Measurements from ENCODE around the gene ASPSCR1. TPM values are rescaled to one million over a fixed set of nuclear protein-coding genes. Genes with fewer than 3 reads are reported as not detected.

Gene ASPSCR1
- total and polyA plus RNA-seq, 2 of the 13 experiments (the other 11 are each of a cell fraction or from before 2014, with no cell fraction given) = 274 to 314 TPM

DNA sequence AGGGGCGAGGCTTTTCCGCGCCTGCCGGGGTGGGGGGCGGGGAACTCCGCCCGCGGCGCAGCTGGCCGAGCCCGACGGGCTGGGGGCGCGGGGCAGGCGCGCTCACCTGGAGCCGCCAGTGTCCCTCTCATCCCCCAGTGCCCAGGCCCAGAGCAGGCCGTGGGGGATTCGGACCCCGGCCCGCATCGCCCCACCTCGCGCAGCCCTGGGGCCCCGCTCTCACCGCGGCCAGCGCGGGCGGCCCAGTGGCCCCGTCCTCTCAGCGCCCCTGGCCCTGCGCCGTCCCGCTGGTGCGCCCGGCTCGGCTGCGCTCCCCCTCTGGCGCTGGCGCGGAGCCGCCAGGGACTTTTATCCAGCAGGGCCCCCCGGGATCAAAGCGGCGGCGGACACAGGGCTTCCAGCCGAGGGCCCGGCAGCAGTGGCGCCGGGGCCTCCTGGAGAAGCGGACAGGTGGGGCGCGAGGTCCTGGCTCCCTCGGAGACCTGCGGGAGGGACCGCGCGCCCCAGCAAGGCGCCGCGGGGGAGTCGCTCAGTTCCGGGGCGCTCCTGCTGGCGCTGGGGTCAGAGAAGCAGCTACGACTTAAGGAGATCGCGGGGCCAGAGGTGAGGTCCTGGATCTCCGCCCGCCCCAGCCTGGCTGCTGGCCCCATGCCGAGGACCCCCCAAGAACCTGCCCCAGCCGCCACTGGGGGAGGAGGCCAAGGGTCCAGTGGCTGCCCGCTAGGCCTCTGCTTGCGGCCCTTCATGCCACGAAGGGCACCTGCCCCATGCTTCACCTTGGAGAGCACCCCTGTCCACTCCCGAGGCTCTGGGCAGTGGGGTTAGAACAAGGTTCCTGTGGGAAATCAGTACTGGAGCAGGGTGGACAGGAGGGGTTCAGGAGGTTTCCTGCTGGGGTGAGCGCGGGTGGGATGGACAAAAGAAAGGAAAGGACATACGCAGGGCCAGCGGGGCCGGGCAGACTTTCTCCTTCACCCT lies 15.6 kb upstream of the ASPSCR1 start (continued):
- TF ChIP-seq PRDM10 (CRISPR knock-in tag; IDR thresholded peaks at IDR 0.05; ENCODE audit: low read depth) (no peak), ZNF598 (CRISPR knock-in tag; IDR thresholded peaks at IDR 0.05; ENCODE audit: borderline replicate concordance) (0 out of 2 replicates have a peak, but pooled peaks have one; percentile 38), PHF8 (CRISPR knock-in tag; IDR thresholded peaks at IDR 0.05) (peak; percentile 54), ZNF709 (CRISPR knock-in tag; IDR thresholded peaks at IDR 0.05) (no peak), KLF12 (CRISPR knock-in tag; IDR thresholded peaks at IDR 0.05; ENCODE audit: borderline replicate concordance) (peak; percentile 70; the same call in 1 of the 2 replicates), AHR (CRISPR knock-in tag; IDR thresholded peaks at IDR 0.05) (no peak), HOXD1 (CRISPR knock-in tag; IDR thresholded peaks at IDR 0.05) (no peak), POLR2AphosphoS5 (IDR thresholded peaks at IDR 0.05; ENCODE audit: low read depth, low read length) (peak; percentile 18), ZNF766 (CRISPR knock-in tag; IDR thresholded peaks at IDR 0.05; ENCODE audit: borderline replicate concordance) (0 out of 2 replicates have a peak, but pooled peaks have one; percentile 18), ZNF770 (CRISPR knock-in tag; IDR thresholded peaks at IDR 0.05) (no peak), ZNF746 (CRISPR knock-in tag; IDR thresholded peaks at IDR 0.05) (no peak), CCDC6 (CRISPR knock-in tag; IDR thresholded peaks at IDR 0.05) (no peak; the same call in 1 of the 2 replicates), MED1 (CRISPR knock-in tag; IDR thresholded peaks at IDR 0.05) (peak; percentile 28), ZBTB37 (CRISPR knock-in tag; IDR thresholded peaks at IDR 0.05) (peak; percentile 63; the same call in 1 of the 2 replicates)
- TF ChIP-seq, protein P1, sequence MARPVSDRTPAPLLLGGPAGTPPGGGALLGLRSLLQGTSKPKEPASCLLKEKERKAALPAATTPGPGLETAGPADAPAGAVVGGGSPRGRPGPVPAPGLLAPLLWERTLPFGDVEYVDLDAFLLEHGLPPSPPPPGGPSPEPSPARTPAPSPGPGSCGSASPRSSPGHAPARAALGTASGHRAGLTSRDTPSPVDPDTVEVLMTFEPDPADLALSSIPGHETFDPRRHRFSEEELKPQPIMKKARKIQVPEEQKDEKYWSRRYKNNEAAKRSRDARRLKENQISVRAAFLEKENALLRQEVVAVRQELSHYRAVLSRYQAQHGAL (CRISPR knock-in tag; IDR thresholded peaks at IDR 0.05; ENCODE audit: not compliant biosample characterization) = peak; percentile 29
- TF ChIP-seq, protein P2, sequence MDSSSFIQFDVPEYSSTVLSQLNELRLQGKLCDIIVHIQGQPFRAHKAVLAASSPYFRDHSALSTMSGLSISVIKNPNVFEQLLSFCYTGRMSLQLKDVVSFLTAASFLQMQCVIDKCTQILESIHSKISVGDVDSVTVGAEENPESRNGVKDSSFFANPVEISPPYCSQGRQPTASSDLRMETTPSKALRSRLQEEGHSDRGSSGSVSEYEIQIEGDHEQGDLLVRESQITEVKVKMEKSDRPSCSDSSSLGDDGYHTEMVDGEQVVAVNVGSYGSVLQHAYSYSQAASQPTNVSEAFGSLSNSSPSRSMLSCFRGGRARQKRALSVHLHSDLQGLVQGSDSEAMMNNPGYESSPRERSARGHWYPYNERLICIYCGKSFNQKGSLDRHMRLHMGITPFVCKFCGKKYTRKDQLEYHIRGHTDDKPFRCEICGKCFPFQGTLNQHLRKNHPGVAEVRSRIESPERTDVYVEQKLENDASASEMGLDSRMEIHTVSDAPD (CRISPR knock-in tag; IDR thresholded peaks at IDR 0.05) = no peak
